Vagina (tissue), 2 donors: ENCODE results near the gene SPOCD1. TPM values are rescaled to one million over a fixed set of nuclear protein-coding genes. Genes with fewer than 3 reads are reported as not detected.

Source experiments
- DNase-seq, 2 donors: peaks; one replicate each; pipeline ENCODE4 v3.0.0-alpha.2; 2017; ENCODE audit errors: extremely low spot score in 2 of 2
- H3K27ac ChIP-seq: fragments of 200-600 bp; sonication (generic); one replicate; pipeline ENCODE4 v1.5.1; 2019
- H3K27me3 ChIP-seq: fragments of 200-600 bp; sonication (generic); one replicate; pipeline ENCODE4 v1.5.1; 2019
- H3K36me3 ChIP-seq, 2 donors: fragments of 200-600 bp; sonication (generic); one replicate each; pipeline ENCODE4 v1.5.1; 2017 to 2019
- H3K4me1 ChIP-seq: fragments of 200-600 bp; sonication (generic); one replicate; pipeline ENCODE4 v1.5.1; 2019
- H3K4me3 ChIP-seq, 2 donors: fragments of 200-600 bp; sonication (generic); 1 replicate in 1 of 2; 2 replicates in 1 of 2; pipeline ENCODE4 v1.5.1; 2016 to 2019
- H3K9me3 ChIP-seq: fragments of 200-600 bp; sonication (generic); one replicate; pipeline ENCODE4 v1.5.1; 2019
- POLR2A ChIP-seq, 2 donors: fragments of 450-650 bp; IDR thresholded peaks; one replicate each; pipeline ENCODE4 v1.6.1; 2017; ENCODE audit warnings: antibody characterized with exemption in 2 of 2, mild to moderate bottlenecking in 2 of 2, moderate library complexity in 2 of 2
- POLR2AphosphoS5 ChIP-seq, 2 donors: sonication (generic); formaldehyde crosslinking; IDR thresholded peaks; one replicate each; pipeline ENCODE4 v1.9.0; 2017; ENCODE audit warnings: antibody characterized with exemption in 2 of 2, mild to moderate bottlenecking in 2 of 2, low read depth in 1 of 2; ENCODE audit not compliant: insufficient read depth in 1 of 2
- intact Hi-C: fragments of 100-400 bp; cut with DNase I; formaldehyde crosslinking; loops from one replicate; pipeline ENCODE4 v1.15.1; 2023
- total RNA-seq: library from RNA; depleted of rRNA; stranded (reverse); fragments of >200 nt; gene quantifications from one replicate; pipeline ENCODE4 v1.2.3, GENCODE V29; 2016
- TF ChIP-seq, protein P1 (sequence below), 3 experiments: fragments of 450-650 bp in 2 of 3; fragments of 200-600 bp in 1 of 3; sonication (generic) in 1 of 3; IDR thresholded peaks; one replicate each; pipeline ENCODE4 v1.5.1; 2017 to 2019; ENCODE audit warnings: antibody characterized with exemption in 3 of 3, mild to moderate bottlenecking in 2 of 3, moderate library complexity in 2 of 3

The SPOCD1 gene
- total RNA-seq, 1 donor from 2014 or later, result 4.2 TPM

DNA sequence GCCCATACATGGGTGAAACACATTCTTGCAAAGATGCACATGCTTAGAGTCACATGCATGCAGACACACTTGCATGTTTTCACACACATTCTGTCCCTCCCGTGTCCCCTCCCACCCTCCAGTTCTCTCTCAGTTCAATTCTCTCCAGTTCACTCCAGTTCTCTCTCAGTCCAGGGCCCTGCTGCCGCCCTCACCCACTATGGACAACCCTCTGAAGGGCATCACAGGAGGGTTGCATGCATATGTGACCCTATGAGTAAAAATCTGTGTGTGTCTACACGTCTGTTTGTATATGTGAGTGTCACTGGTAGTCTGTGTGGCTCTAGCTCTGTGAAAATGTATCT lies 29.9 kb downstream of the SPOCD1 start:
- no peak for DNase-seq
- no peak for TF ChIP-seq POLR2A (IDR thresholded peaks at IDR 0.05)
- no peak for TF ChIP-seq POLR2AphosphoS5 (IDR thresholded peaks at IDR 0.05; ENCODE audit: insufficient read depth in 1 of 2, low read depth in 1 of 2)
- TF ChIP-seq, protein P1, sequence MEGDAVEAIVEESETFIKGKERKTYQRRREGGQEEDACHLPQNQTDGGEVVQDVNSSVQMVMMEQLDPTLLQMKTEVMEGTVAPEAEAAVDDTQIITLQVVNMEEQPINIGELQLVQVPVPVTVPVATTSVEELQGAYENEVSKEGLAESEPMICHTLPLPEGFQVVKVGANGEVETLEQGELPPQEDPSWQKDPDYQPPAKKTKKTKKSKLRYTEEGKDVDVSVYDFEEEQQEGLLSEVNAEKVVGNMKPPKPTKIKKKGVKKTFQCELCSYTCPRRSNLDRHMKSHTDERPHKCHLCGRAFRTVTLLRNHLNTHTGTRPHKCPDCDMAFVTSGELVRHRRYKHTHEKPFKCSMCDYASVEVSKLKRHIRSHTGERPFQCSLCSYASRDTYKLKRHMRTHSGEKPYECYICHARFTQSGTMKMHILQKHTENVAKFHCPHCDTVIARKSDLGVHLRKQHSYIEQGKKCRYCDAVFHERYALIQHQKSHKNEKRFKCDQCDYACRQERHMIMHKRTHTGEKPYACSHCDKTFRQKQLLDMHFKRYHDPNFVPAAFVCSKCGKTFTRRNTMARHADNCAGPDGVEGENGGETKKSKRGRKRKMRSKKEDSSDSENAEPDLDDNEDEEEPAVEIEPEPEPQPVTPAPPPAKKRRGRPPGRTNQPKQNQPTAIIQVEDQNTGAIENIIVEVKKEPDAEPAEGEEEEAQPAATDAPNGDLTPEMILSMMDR (IDR thresholded peaks at IDR 0.05), result no peak
- intact Hi-C loops, result loop anchor here (5.0 to 10.0 kb wide), 2 partner anchors 69 to 279 kb away; no protein-coding TSS in a partner anchor

DNA sequence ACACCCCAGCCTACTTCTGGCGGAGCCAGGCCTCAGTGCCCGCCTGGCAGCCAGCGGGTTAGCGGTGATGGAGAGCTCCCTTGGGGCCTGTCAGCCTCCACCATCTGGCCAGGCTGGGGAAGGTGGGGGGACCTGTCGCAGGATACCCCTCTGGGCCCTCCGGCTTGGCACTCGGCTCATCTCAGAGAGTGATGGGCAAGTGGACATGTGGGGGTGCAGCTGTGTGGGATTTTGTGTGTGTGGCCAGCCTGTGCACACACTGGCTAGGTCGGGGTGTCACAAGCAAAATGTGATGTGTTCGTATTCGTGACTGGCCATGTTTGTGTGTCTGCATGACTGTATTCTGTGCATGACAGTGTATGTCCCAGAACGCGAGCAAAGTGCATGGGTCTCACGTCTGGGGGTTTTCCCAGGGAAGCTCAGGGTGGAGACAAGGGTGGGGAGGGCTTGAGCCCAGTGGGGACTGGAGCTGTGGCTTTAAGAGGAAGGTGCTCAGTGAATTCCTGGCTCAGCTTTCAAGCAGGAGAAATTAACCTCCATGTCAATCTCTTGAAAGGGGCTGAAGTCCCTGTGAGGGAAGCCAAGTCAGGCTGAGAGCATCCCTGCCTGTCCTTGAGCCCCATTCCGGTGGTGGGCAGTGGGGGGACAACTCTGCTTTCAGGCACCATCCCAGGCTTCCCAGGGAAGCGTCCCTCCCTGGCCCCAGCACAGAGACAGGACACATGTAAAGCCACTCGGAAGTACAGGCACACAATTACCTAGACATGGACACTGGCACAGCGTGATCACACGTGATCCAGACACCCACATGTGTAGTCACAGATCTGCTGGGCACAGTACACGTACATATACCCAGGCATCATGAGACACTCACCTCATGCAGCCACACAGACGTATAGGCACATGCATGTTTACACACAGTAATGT lies 30.5 kb downstream of the SPOCD1 start:
- Histone ChIP-seq H3K4me1 (peaks cover 19% of the 10 kb centered on the region), H3K9me3 (no peaks in the 10 kb centered on the region), H3K27me3 (no peaks in the 10 kb centered on the region), H3K4me3 (no peak overlapping the region), H3K27ac (no peak overlapping the region), H3K36me3 (no peaks in the 10 kb centered on the region)
- DNase-seq, result no peak
- intact Hi-C loops, result loop anchor here (5.0 to 10.0 kb wide), 2 partner anchors 68 to 280 kb away; no protein-coding TSS in a partner anchor
- TF ChIP-seq POLR2A (IDR thresholded peaks at IDR 0.05), result no peak
- TF ChIP-seq, protein P1 (IDR thresholded peaks at IDR 0.05), result no peak
- no peak for TF ChIP-seq POLR2AphosphoS5 (IDR thresholded peaks at IDR 0.05; ENCODE audit: insufficient read depth in 1 of 2, low read depth in 1 of 2)

More for the DNA sequence above, 29.9 kb downstream of the SPOCD1 start:
- H3K9me3 ChIP-seq, result no peaks in the 10 kb centered on the region
- no peaks in the 10 kb centered on the region for H3K27me3 ChIP-seq
- H3K4me3 ChIP-seq, result no peak overlapping the region
- H3K4me1 ChIP-seq, result peaks cover 19% of the 10 kb centered on the region
- H3K27ac ChIP-seq, result no peak overlapping the region
- no peaks in the 10 kb centered on the region for H3K36me3 ChIP-seq

DNA sequence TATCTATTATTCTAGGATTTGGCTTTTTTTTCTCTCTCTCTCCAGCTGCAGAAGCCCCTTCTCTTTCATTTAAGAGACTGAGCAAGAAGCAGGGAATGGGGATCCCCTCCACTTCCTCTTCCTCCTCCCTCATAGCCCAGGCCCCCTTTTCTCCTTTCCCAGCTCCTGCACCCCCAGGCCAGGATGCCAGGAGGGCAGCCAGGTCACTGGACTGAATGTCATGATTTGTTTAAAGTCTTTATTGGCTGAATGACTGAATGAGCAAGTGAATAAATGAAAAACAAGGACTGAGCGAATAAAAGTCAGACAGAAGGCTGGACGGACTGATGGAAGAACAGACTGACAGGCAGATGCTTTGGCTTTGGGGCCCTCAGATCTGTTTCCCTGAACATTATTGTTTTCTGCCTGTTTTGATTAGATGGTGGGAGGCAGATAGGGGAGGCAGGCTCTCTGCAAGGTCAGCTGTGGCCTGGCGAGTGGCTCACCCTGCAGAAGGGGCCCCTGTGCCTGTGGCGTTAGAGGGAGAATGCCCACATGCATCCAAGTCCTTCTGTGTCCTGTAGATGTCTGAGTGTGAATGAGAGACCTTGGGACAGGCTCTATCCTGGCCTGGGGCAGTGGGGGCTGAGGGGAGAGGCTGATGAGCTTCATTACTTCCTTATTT lies 31.3 kb downstream of the SPOCD1 start:
- intact Hi-C loops, result loop anchor here (5.0 to 10.0 kb wide), 2 partner anchors 67 to 280 kb away; no protein-coding TSS in a partner anchor
- TF ChIP-seq POLR2A (IDR thresholded peaks at IDR 0.05) (no peak), POLR2AphosphoS5 (IDR thresholded peaks at IDR 0.05; ENCODE audit: insufficient read depth in 1 of 2, low read depth in 1 of 2) (no peak)
- TF ChIP-seq, protein P1 (IDR thresholded peaks at IDR 0.05), result no peak
- no peaks in the 10 kb centered on the region for H3K36me3 ChIP-seq
- no peaks in the 10 kb centered on the region for H3K9me3 ChIP-seq
- no peak for DNase-seq
- H3K4me1 ChIP-seq, result peaks cover 18% of the 10 kb centered on the region
- H3K27me3 ChIP-seq, result no peaks in the 10 kb centered on the region
- no peak overlapping the region for H3K4me3 ChIP-seq
- H3K27ac ChIP-seq, result no peak overlapping the region

GRCh38 chr1:31783846-31784245 lies 32.0 kb downstream of the SPOCD1 start:
- Histone ChIP-seq H3K36me3 (no peaks in the 10 kb centered on the region), H3K27me3 (no peaks in the 10 kb centered on the region), H3K4me3 (no peak overlapping the region), H3K9me3 (no peaks in the 10 kb centered on the region), H3K27ac (no peak overlapping the region), H3K4me1 (peaks cover 11% of the 10 kb centered on the region)
- intact Hi-C loops, result loop anchor here (10.0 kb wide), 1 partner anchor 281 kb away; no protein-coding TSS in a partner anchor
- DNase-seq, result no peak
- TF ChIP-seq POLR2AphosphoS5 (IDR thresholded peaks at IDR 0.05; ENCODE audit: insufficient read depth in 1 of 2, low read depth in 1 of 2), result no peak
- TF ChIP-seq, protein P1 (IDR thresholded peaks at IDR 0.05), result no peak
- no peak for TF ChIP-seq POLR2A (IDR thresholded peaks at IDR 0.05)
